ENCODE results near the gene PLXNA2.

The PLXNA2 gene

GRCh38 chr1:208245185-208245705, 1.1 kb upstream of the PLXNA2 start:
- Histone ChIP-seq H3K27me3 (ENCODE audit: control insufficient read depth in 3 of 3, insufficient read depth in 3 of 3, low read depth in 1 of 3, low read length in 3 of 3) (peaks cover 0 to 14% (median 3%) of the 10 kb centered on the region in 3 experiments), H2AFZ (ENCODE audit: low read length) (peak overlapping the region; percentile 96), H3K4me3 (ENCODE audit: low read length in 2 of 2) (peak overlapping the region in 1 of 2 donors; percentile 63), H3K4me1 (ENCODE audit: control insufficient read depth in 2 of 2, insufficient read depth in 1 of 2, low read depth in 1 of 2, low read length in 2 of 2) (peaks cover 15 to 22% of the 10 kb centered on the region in 2 donors), H2BK15ac (ENCODE audit: low read length) (no peak overlapping the region), H3K27ac (replicated peaks; ENCODE audit: low read length) (no peak overlapping the region), H3K14ac (ENCODE audit: low read length) (no peak overlapping the region), H3K4ac (ENCODE audit: low read length) (no peak overlapping the region), H3K9ac (ENCODE audit: low read depth, low read length, poor library complexity) (no peak overlapping the region), H3K79me1 (ENCODE audit: low read depth, low read length) (peaks cover 2% of the 10 kb centered on the region), H3K4me2 (ENCODE audit: insufficient read depth, low read length, poor library complexity, severe bottlenecking) (peak overlapping the region; percentile 44), H4K8ac (ENCODE audit: low read depth, low read length) (no peak overlapping the region), H3K36me3 (replicated peaks in 1 of 2; ENCODE audit: control insufficient read depth in 2 of 2, insufficient read depth in 2 of 2, low read length in 2 of 2) (no peaks in the 10 kb centered on the region), H2AK5ac (ENCODE audit: low read depth, low read length) (no peak overlapping the region), H2BK120ac (ENCODE audit: low read depth, low read length) (no peak overlapping the region), H3K18ac (ENCODE audit: low read length) (no peak overlapping the region), H2BK12ac (ENCODE audit: low read length) (no peak overlapping the region), H2BK5ac (ENCODE audit: low read length) (no peak overlapping the region), H3K23ac (ENCODE audit: low read depth, low read length, poor library complexity) (no peak overlapping the region), H4K91ac (ENCODE audit: low read depth, low read length, poor library complexity) (no peak overlapping the region), H3K9me3 (replicated peaks in 1 of 2; ENCODE audit: control insufficient read depth in 2 of 2, insufficient read depth in 1 of 2, low read depth in 1 of 2, low read length in 2 of 2) (no peaks in the 10 kb centered on the region)
- peak; percentile 89 for DNase-seq (ENCODE audit: low spot score)
- no CpG with 5 or more reads among the region's 22 CpGs for WGBS, 2 donors (ENCODE audit: extremely low coverage in 2 of 2, insufficient read length in 2 of 2, insufficient replicate concordance in 1 of 2)

GRCh38 chr1:208243527-208243966, 637 bp downstream of the PLXNA2 start:
- H3K4me1 ChIP-seq (ENCODE audit: control insufficient read depth in 2 of 2, insufficient read depth in 1 of 2, low read depth in 1 of 2, low read length in 2 of 2): peaks cover 21 to 28% of the 10 kb centered on the region in 2 donors

DNA sequence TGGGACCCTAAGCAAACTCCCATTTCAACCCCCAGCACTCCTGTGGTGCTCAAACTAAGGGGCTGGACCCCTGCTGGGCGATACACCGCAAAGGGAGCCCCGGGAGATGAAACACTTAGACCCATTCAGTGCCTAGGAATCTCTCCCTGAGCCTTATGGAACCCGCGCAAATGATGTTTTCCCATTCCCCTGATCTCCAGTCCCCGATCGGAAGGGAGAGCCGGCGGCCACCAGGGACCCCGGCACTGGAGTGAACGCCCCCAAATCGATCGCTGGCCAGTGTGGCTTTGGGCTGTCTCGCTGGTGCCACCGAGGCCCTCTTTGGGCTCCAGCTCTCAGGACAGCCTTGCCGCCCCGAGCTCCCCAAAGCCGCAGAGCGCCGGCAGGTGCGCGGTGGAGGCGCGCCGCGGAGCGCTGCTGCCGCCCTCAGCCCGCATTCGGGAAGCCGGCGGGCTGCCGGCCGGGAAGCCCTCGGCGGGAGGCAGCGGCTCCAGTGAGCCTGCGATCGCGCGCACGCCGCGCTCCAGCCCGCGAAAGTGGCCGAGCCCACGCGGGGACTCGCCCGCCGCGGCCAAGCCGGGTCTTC, 1.1 kb downstream of the PLXNA2 start:
- WGBS, 2 donors (ENCODE audit: extremely low coverage in 2 of 2, insufficient read length in 2 of 2, insufficient replicate concordance in 1 of 2): no CpG with 5 or more reads among the region's 54 CpGs
- DNase-seq (ENCODE audit: low spot score): no peak
- H3K14ac ChIP-seq (ENCODE audit: low read length): no peak overlapping the region
- peak overlapping the region; percentile 63 to 90 for H3K4me3 ChIP-seq (ENCODE audit: low read length in 2 of 2)
- peak overlapping the region; percentile 90 for H3K18ac ChIP-seq (ENCODE audit: low read length)
- H3K9ac ChIP-seq (ENCODE audit: low read depth, low read length, poor library complexity): peak overlapping the region; percentile 78
- no peak overlapping the region for H2BK5ac ChIP-seq (ENCODE audit: low read length)
- peak overlapping the region; percentile 96 for H3K4me2 ChIP-seq (ENCODE audit: insufficient read depth, low read length, poor library complexity, severe bottlenecking)
- no peak overlapping the region for H3K27ac ChIP-seq (replicated peaks; ENCODE audit: low read length)
- H3K4me1 ChIP-seq (ENCODE audit: control insufficient read depth in 2 of 2, insufficient read depth in 1 of 2, low read depth in 1 of 2, low read length in 2 of 2): peaks cover 16 to 23% of the 10 kb centered on the region in 2 donors
- peak overlapping the region; percentile 12 for H3K23ac ChIP-seq (ENCODE audit: low read depth, low read length, poor library complexity)
- H3K4ac ChIP-seq (ENCODE audit: low read length): no peak overlapping the region
- no peaks in the 10 kb centered on the region for H3K9me3 ChIP-seq (replicated peaks in 1 of 2; ENCODE audit: control insufficient read depth in 2 of 2, insufficient read depth in 1 of 2, low read depth in 1 of 2, low read length in 2 of 2)
- H2BK15ac ChIP-seq (ENCODE audit: low read length): no peak overlapping the region
- no peak overlapping the region for H2BK12ac ChIP-seq (ENCODE audit: low read length)
- H3K79me1 ChIP-seq (ENCODE audit: low read depth, low read length): no peaks in the 10 kb centered on the region
- peaks cover 0 to 9% (median 3%) of the 10 kb centered on the region in 3 experiments for H3K27me3 ChIP-seq (ENCODE audit: control insufficient read depth in 3 of 3, insufficient read depth in 3 of 3, low read depth in 1 of 3, low read length in 3 of 3)
- no peaks in the 10 kb centered on the region for H3K36me3 ChIP-seq (replicated peaks in 1 of 2; ENCODE audit: control insufficient read depth in 2 of 2, insufficient read depth in 2 of 2, low read length in 2 of 2)
- H2BK120ac ChIP-seq (ENCODE audit: low read depth, low read length): no peak overlapping the region
- no peak overlapping the region for H4K91ac ChIP-seq (ENCODE audit: low read depth, low read length, poor library complexity)
- no peak overlapping the region for H4K8ac ChIP-seq (ENCODE audit: low read depth, low read length)
- H2AFZ ChIP-seq (ENCODE audit: low read length): peak overlapping the region; percentile 96
- no peak overlapping the region for H2AK5ac ChIP-seq (ENCODE audit: low read depth, low read length)

More at GRCh38 chr1:208243527-208243966, 637 bp downstream of the PLXNA2 start:
- no peaks in the 10 kb centered on the region for H3K36me3 ChIP-seq (replicated peaks in 1 of 2; ENCODE audit: control insufficient read depth in 2 of 2, insufficient read depth in 2 of 2, low read length in 2 of 2)
- no peak overlapping the region for H2AK5ac ChIP-seq (ENCODE audit: low read depth, low read length)
- H2BK12ac ChIP-seq (ENCODE audit: low read length): no peak overlapping the region
- H2BK15ac ChIP-seq (ENCODE audit: low read length): no peak overlapping the region
- H2BK120ac ChIP-seq (ENCODE audit: low read depth, low read length): no peak overlapping the region
- H4K91ac ChIP-seq (ENCODE audit: low read depth, low read length, poor library complexity): no peak overlapping the region
- no peak overlapping the region for H3K27ac ChIP-seq (replicated peaks; ENCODE audit: low read length)
- peak overlapping the region; percentile 78 for H3K9ac ChIP-seq (ENCODE audit: low read depth, low read length, poor library complexity)
- no peak overlapping the region for H3K23ac ChIP-seq (ENCODE audit: low read depth, low read length, poor library complexity)
- WGBS, 2 donors (ENCODE audit: extremely low coverage in 2 of 2, insufficient read length in 2 of 2, insufficient replicate concordance in 1 of 2): no CpG with 5 or more reads among the region's 54 CpGs
- H3K9me3 ChIP-seq (replicated peaks in 1 of 2; ENCODE audit: control insufficient read depth in 2 of 2, insufficient read depth in 1 of 2, low read depth in 1 of 2, low read length in 2 of 2): no peaks in the 10 kb centered on the region
- no peak overlapping the region for H4K8ac ChIP-seq (ENCODE audit: low read depth, low read length)
- peak overlapping the region; percentile 96 for H3K4me2 ChIP-seq (ENCODE audit: insufficient read depth, low read length, poor library complexity, severe bottlenecking)
- H3K18ac ChIP-seq (ENCODE audit: low read length): peak overlapping the region; percentile 90
- no peaks in the 10 kb centered on the region for H3K79me1 ChIP-seq (ENCODE audit: low read depth, low read length)
- H3K14ac ChIP-seq (ENCODE audit: low read length): no peak overlapping the region
- no peak overlapping the region for H3K4ac ChIP-seq (ENCODE audit: low read length)
- DNase-seq (ENCODE audit: low spot score): no peak
- H3K27me3 ChIP-seq (ENCODE audit: control insufficient read depth in 3 of 3, insufficient read depth in 3 of 3, low read depth in 1 of 3, low read length in 3 of 3): peaks cover 0 to 11% (median 3%) of the 10 kb centered on the region in 3 experiments
- H2BK5ac ChIP-seq (ENCODE audit: low read length): no peak overlapping the region
- peak overlapping the region; percentile 96 for H2AFZ ChIP-seq (ENCODE audit: low read length)
- peak overlapping the region; percentile 63 to 90 for H3K4me3 ChIP-seq (ENCODE audit: low read length in 2 of 2)

- no peak for DNase-seq (ENCODE audit: low spot score)
- Histone ChIP-seq H3K36me3 (replicated peaks in 1 of 2; ENCODE audit: control insufficient read depth in 2 of 2, insufficient read depth in 2 of 2, low read length in 2 of 2) (no peaks in the 10 kb centered on the region), H3K27ac (replicated peaks; ENCODE audit: low read length) (no peak overlapping the region), H2BK5ac (ENCODE audit: low read length) (no peak overlapping the region), H3K4me1 (ENCODE audit: control insufficient read depth in 2 of 2, insufficient read depth in 1 of 2, low read depth in 1 of 2, low read length in 2 of 2) (peaks cover 15 to 23% of the 10 kb centered on the region in 2 donors), H2AK5ac (ENCODE audit: low read depth, low read length) (no peak overlapping the region), H3K9ac (ENCODE audit: low read depth, low read length, poor library complexity) (no peak overlapping the region), H3K18ac (ENCODE audit: low read length) (no peak overlapping the region), H3K4me2 (ENCODE audit: insufficient read depth, low read length, poor library complexity, severe bottlenecking) (no peak overlapping the region), H2BK120ac (ENCODE audit: low read depth, low read length) (no peak overlapping the region), H2BK15ac (ENCODE audit: low read length) (no peak overlapping the region), H4K91ac (ENCODE audit: low read depth, low read length, poor library complexity) (no peak overlapping the region), H3K14ac (ENCODE audit: low read length) (no peak overlapping the region), H3K23ac (ENCODE audit: low read depth, low read length, poor library complexity) (no peak overlapping the region), H3K79me1 (ENCODE audit: low read depth, low read length) (no peaks in the 10 kb centered on the region), H2BK12ac (ENCODE audit: low read length) (no peak overlapping the region), H3K27me3 (ENCODE audit: control insufficient read depth in 3 of 3, insufficient read depth in 3 of 3, low read depth in 1 of 3, low read length in 3 of 3) (peaks cover 0 to 5% (median 3%) of the 10 kb centered on the region in 3 experiments), H2AFZ (ENCODE audit: low read length) (no peak overlapping the region), H3K4ac (ENCODE audit: low read length) (no peak overlapping the region), H3K4me3 (ENCODE audit: low read length in 2 of 2) (no peak overlapping the region), H4K8ac (ENCODE audit: low read depth, low read length) (no peak overlapping the region), H3K9me3 (replicated peaks in 1 of 2; ENCODE audit: control insufficient read depth in 2 of 2, insufficient read depth in 1 of 2, low read depth in 1 of 2, low read length in 2 of 2) (no peaks in the 10 kb centered on the region)
- WGBS, 2 donors (ENCODE audit: extremely low coverage in 2 of 2, insufficient read length in 2 of 2, insufficient replicate concordance in 1 of 2): no CpG with 5 or more reads among the region's 3 CpGs
These were observed 2.0 kb downstream of the PLXNA2 start for GRCh38 chr1:208242146-208242545.

Data from neuronal stem cell (in vitro differentiated cells).